Fibroblast of villous mesenchyme (primary cell): ENCODE data around the gene ANXA7. TPM values are rescaled to one million over a fixed set of nuclear protein-coding genes. Genes with fewer than 3 reads are reported as not detected.

Experiments
- DNase-seq: peaks from one replicate; pipeline ENCODE4 v3.0.0-alpha.2; 2010; ENCODE audit warnings: low read depth
- H3K4me3 ChIP-seq: 2 replicates; pipeline ENCODE4 v1.5.1; 2011; ENCODE audit warnings: low read depth, mild to moderate bottlenecking, low read length
- total RNA-seq: library from RNA; depleted of rRNA; stranded (reverse); fragments of >200 nt; gene quantifications from 2 replicates; pipeline ENCODE4 v1.2.3, GENCODE V29; 2012
- TF ChIP-seq, protein P1 (sequence below): IDR thresholded peaks from 2 replicates; pipeline ENCODE4 v1.5.1; 2012; ENCODE audit warnings: low read depth, mild to moderate bottlenecking, low read length; ENCODE audit not compliant: insufficient read depth

Gene ANXA7
- total RNA-seq, result 98.6 and 118 TPM in 2 replicates

DNA sequence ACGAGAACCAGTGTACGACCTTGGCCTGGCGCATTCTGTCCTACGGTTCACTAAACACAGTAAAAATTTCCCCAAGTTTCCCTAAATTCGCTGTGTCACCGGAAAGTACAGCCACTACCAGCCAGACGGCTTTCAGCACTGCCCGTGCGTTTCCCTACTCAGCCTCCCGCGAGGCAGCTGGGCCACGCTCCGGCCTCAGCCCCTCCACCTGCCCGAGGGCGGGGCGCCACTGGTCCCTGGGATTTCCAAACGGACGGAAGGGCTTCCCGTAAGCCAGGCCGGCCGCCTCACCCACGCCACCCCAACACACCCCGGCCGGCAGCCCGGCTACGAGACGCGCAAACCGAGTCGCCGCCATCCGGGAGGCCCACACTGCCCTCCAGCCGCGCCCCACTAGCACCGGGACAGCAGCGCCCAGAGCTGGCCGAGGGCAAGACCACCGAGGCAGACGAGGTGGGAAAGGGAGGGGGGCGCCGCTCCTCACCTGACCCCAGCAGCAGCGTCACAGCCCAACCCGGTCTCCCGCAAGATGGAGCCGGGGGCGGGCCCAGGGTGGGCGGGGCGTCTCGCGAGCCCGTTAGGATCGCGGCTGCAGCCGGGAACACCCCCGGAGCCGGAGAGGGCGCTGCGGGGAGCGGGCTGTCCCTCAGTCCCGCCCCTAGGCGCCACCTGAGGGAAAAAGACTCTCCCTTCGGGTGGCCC is at the start of gene ANXA7:
ANXA7 (minus strand) TSS at position 531 of the 702 bp plus-strand sequence. CDS start 13,202 bp downstream, outside the sequence.
- peak; percentile 86 for DNase-seq
- H3K4me3 ChIP-seq, result peak within 1 kb of the TSS; percentile 89
- TF ChIP-seq, protein P1, sequence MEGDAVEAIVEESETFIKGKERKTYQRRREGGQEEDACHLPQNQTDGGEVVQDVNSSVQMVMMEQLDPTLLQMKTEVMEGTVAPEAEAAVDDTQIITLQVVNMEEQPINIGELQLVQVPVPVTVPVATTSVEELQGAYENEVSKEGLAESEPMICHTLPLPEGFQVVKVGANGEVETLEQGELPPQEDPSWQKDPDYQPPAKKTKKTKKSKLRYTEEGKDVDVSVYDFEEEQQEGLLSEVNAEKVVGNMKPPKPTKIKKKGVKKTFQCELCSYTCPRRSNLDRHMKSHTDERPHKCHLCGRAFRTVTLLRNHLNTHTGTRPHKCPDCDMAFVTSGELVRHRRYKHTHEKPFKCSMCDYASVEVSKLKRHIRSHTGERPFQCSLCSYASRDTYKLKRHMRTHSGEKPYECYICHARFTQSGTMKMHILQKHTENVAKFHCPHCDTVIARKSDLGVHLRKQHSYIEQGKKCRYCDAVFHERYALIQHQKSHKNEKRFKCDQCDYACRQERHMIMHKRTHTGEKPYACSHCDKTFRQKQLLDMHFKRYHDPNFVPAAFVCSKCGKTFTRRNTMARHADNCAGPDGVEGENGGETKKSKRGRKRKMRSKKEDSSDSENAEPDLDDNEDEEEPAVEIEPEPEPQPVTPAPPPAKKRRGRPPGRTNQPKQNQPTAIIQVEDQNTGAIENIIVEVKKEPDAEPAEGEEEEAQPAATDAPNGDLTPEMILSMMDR, result peak; percentile 34

DNA sequence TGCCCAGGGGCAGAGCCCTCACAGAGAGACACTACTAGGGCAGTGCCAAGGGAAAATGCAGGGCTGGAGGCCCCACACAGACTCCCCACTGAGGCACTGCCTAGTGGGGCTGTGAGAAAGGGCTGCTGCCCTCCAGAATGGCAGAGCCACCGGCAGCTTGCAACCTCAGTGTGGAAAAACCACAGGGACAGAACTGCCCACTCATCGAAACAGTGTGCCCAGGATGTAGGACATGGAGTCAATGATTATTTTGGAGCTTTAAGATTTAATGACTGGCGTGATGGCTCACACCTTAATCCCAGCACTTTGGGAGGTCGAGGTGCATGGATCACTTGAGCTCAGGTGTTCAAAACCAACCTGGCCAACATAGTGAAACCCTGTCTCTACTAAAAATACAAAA is 47.0 kb upstream of the ANXA7 start:
- no peak overlapping the region for H3K4me3 ChIP-seq
- no peak for DNase-seq
- TF ChIP-seq, protein P1, result no peak

DNA sequence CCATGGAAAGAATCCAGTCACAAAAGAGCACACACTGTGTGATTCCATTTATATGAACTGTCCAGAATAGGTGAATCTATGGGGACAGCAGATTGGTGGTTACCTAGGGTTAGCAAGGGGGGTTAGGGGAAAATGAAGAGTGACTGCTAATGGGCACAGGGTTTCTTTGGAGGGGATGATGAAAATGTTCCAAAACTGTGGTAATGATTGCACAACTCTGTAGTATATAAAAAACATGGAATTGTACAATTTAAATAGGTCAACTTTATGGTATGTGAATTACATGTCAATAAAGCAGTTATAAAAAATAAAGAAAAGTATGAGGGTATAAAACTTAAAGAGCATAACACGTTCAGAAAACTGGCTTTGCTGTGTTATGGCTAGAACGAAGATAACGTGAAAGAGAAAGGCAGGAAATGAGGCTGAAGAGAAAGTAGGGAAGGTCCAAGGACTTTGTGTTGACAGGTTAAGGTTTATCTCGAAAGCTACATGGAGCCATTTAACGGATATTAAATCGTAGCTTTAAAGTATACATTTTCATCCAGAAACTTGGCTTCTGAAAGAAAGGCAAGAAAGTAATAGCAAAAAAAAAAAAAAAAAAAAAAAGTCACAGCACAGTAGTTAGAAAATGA is 45.9 kb upstream of the ANXA7 start:
- TF ChIP-seq, protein P1, result no peak
- H3K4me3 ChIP-seq, result no peak overlapping the region
- DNase-seq, result peak; percentile 18

- TF ChIP-seq, protein P1, result no peak
- no peak for DNase-seq
- no peak overlapping the region for H3K4me3 ChIP-seq
Observed at GRCh38 chr10:73456187-73456890, 42.5 kb upstream of the ANXA7 start.

GRCh38 chr10:73449113-73449512 is 35.3 kb upstream of the ANXA7 start:
- no peak for DNase-seq
- H3K4me3 ChIP-seq, result no peak overlapping the region
- TF ChIP-seq, protein P1, result no peak

- TF ChIP-seq, protein P1, result no peak
- no peak overlapping the region for H3K4me3 ChIP-seq
- DNase-seq, result no peak
Observed at GRCh38 chr10:73448384-73448783, 34.5 kb upstream of the ANXA7 start.
